Epithelial cell of prostate (primary cell): Measurements from ENCODE around the gene GRIK4.

ENCODE experiments used
- DNase-seq: peaks from one replicate; pipeline ENCODE4 v3.0.0-alpha.2; 2011; ENCODE audit warnings: low read depth, low spot score
- H3K27ac ChIP-seq: fragments of 450-650 bp; 2 replicates; pipeline ENCODE4 v1.5.1; 2017; ENCODE audit warnings: mild to moderate bottlenecking

GRIK4 gene

DNA sequence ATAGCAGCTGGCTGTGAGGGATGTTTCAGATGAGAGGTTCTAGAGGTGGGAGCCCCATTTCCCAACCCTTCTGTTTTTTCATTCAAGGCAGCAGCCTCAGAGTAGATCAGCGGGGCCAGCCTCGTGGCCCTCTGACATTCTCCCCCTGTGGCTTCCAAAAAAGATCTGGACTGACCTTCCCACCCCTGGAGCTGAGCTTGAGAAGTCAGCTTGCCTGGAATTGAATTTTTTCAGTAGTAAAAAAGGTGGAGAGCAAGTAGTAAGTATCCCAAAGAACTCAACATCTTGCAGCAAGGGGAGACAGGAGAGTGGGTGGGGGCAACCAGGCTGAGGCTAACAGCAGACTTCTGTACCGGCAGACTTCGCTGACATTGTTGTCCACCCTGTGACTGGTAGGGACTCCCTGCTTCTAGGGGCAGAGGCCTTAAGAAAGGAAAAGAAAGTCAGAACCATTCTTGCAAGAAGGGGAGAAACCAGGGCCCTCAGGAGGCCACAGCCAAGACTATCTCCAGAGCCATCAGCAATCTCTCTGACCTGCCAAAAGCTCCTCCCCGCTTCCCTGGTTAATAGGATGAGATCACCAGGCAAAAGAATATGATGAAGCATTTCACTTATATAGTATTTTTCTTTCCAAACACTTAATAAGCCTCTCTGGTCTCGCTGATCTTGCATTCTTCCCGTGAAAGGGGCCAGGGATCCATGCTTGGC lies 2.0 kb upstream of the GRIK4 start:
- no peak for DNase-seq
- H3K27ac ChIP-seq = no peak overlapping the region

DNA sequence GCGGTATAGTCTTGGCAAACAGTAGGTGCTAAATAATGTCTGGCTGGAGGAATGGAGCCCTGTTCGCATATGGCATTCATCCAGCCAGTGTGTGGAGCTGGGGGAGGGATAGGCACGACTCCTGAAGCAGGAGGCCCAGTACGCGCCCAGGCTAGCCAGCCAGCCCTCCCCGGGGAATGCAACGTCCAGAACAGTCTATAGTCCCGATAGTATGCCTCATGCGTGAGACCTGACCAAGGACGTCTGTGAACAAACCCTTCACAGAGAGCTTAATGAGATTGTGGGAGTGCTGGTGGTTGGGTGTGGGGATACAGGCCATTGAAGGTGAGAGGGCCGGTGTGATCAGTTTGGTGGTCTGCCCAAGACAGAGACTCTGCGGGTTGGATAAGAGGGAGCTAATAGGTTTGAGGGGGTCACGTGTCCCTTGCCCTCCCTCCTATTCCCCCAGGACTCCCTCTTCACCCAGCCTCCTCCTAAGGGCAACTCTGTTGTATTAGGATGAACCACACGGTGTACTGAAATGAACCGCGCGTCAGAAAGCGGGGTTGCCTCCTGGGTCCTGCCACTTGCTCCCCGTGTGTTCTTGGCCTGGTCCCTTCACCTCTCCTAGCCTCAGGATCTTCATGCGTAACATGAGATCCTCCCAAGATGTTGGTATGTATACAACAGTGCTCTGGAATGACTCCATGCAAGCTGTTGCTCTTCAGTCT lies 987 bp upstream of the GRIK4 start:
- H3K27ac ChIP-seq = no peak overlapping the region
- DNase-seq = no peak

DNA sequence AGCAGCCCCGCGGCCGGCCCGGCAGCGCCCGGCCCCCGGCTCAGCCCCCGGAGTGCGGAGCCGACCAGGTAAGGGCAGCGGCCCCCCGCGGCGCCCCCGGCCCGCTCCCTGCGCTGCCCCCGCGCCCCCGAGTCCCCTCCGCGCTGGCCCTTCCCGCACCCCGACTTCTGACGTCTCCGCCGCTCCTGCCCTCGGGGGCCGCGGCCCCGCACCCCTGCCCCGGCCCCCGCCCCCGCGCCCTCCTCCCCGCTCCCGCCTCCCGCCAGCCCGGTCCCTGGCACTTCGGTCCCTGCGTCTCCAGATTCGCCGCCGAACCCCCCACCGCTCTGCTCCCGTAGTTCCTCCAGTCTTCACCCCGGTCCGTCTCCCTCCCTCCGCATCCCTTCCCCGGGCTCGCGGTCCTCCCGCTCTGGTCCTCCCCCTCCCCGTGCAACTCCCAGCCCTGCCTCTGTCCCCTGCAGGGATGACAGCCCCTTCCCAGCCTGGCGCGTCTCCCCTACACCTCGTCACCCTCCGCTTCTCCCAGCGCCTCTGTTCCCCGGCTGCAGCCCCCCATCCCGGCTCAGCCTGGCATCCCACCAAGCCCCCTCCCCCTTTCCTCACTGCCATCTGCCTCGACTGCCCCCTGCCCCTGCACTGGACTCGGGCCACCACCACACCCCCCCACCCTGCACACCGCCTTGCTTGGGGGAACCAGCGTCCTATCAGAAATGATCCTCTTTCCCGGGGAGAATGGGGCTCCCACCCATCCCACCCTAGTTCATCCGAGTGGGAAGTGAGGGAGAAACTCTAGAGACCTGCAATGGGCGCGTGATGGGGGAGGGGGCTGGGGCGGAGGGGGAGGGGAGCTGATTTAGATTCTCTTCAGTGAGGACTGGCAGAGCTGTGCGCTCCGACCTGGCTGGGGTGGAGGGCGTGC lies 531 bp downstream of the GRIK4 start:
- no peak for DNase-seq
- no peak overlapping the region for H3K27ac ChIP-seq

DNA sequence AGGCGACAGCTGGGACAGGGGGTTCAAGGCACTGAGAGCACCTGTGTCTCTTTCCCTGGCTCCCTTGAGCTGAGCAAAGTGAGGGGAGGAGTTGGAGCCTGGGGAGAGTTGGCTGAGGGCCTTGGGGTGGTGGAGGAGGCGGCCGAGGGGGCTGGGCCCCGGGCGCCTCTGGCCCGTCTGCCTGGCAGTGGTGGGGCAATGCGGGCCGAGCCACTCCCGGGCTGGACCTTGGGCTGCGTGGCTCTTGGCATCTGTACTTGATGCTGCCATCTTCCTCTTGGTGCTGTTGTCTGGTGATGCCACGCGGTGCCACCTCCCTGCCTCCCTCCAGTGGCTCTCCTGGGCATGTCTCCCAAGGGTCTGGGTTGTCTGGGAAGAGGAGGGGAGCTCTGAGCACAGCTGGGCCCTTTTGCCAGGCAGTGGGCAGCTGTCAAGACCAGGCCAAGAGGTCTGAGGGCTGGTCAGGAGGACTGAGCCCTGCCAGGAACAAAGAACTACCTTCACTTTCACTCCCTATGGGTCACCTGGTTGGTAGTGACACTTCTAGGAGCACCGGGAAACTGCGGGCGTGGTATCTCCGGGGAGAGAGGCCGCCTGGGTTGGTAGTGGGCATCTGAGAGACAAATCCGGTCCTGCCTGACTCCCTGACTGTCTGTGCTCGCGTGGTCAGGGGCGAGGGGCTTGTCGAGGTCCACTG lies 1.3 kb downstream of the GRIK4 start:
- DNase-seq = no peak
- H3K27ac ChIP-seq = no peak overlapping the region

DNA sequence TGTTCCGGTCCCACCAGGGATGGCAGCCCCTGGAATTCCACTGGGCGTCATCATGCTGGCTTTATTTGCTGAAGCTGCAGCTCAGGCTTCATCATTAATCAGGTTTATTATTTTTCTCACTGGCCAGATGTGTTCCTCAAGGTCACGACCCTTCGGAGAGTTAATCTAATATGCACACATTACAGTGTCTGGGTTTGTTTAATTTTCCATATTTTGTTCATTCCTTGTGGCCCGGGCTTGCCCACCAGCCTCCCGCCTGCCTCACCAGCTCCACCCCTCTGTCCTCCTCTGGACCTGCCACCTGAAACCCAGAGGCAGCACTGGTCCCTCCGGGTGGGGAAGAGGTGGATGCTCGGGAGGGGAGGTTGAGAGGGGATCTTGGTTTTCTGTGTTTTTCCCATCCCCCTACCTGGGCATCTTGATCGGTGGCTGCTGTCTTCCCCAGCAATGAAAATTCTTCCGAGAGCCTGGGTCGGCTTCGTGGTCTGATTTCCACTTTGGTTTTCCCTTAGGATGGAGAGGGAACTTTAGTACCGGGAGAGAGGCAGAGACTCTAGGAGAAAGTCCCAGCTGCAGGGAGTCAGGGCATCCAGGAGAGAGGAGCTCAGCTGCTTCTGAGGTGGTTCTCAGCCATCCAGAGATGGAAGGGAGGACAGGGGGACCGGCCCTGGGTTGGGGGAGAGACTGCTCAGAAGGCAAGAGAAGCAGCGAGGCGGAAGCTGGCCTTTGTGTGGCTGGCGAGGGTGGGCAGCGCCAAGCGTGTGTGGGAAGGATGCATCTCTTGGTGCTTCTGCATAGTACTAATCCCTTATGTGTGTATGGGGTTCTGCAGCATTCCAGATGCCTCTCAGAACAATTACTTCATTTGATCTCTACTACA lies 2.1 kb downstream of the GRIK4 start:
- no peak overlapping the region for H3K27ac ChIP-seq
- DNase-seq = no peak

DNA sequence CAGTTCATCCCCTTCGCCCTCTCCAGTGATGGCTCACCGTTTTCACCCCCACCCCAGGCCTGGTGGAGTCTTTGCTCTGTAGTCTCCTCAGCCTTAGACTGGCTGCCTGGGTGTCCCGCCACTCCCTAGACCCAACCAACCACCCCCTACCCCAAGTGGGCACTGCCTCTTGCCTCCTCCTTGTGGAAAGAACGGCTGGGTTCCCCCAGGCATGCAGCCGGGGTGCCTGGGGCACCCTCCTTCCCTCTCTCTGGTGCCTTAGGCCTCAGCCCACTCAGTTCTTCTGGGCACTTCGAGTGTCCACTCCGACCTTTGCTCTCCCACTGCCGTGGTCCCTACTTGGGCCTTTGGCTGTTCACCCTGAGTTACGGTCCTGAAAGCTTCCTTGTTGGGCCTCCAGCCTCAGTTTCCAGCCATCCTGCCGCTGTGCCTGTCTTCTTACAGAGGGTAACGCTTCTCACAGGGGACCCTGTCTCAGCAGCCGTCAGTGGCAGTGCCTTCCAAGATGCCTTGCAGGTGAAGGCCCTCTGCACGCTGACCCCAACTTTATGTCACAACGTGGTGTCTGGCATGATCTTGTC lies 3.1 kb downstream of the GRIK4 start:
- no peak overlapping the region for H3K27ac ChIP-seq
- DNase-seq = no peak

DNA sequence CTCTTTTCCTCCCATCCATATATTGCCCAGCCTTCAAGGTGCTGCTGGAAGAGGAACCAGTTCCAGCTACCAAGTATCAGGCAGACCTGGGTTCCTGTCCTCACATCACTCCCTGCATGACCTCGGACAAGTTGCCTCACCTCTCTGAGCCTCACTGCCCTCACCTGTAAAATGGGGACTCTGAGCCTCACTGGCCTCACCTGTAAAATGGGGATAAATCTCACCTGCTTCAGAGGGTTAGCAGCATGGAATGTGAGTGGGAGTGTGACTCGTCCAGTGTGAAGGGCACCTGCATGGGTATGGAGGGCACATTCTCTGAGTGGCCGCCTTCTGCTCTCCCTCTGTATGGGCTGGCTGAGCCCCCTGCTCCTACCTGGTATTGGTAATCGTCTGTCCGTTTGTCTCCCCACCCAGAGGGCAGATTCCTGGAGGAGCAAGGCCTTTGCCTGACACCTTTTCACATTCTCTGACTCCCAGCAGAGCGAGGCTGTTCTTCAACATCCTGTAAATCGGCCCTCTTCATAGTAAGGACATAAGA lies 3.7 kb downstream of the GRIK4 start:
- H3K27ac ChIP-seq = no peak overlapping the region
- DNase-seq = no peak

DNA sequence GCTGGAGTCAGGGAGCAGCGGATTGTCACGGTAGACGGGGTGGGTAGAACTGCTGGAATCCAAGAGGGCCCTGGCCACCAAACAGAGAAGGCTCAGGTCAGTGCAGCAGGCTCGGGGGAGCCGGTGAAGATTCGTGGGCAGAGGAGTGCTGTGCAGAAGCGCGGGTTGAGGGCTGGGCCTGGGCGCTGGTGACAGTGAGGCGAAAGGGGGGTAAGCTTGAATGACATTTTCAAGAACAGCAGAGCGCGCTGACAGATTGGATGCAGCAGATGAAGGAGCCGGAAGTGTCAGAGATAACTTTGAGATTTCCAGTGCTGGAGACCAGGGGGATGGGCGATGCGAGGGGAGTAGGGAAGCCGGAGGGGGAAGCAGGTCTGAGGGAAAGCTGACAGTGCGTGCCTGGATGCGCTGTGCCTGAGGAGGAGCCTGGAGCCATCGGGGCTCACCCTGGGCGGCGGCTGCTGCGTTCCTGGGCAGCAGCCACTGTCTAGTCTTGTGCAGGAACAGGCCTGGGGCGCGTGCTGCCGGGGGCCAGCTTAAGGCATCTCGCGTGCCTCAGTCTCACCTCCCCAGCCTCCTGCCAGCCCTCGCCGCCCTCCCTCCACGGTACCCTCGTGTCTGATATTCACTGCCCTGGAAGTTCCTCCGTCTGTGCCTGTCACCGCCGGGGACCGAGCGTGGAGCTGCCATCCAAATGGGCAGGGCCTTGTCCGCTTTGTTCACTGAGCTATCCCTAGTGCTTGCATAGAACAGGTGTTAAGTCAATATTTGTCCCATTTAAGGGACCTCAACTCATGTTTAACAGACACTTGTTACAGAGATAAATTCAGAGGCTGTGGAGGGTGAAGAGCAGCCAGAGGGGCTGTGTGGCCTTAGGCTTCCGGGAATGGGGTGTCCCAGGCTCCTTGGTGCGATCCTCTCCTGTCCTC lies 5.2 kb downstream of the GRIK4 start:
- no peak overlapping the region for H3K27ac ChIP-seq
- no peak for DNase-seq

DNA sequence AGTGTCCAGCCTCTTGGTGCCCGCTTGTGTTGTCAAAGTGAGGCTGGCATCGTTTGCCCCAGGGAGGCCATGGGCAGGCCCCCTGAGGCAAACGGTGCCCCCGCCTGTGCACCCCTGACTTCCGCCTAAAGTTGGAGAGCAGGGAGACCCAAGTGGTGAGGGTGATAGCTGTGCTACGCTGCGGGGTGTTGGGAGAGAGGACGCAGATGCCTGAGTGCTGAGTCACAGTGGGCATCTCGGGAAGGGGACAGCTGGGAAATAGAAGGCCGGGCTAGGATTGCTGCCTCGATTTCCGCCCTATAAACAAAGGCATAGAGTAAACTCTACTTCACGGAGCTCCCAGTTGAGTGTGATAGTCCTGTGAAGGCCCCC lies 5.8 kb downstream of the GRIK4 start:
- no peak overlapping the region for H3K27ac ChIP-seq

DNA sequence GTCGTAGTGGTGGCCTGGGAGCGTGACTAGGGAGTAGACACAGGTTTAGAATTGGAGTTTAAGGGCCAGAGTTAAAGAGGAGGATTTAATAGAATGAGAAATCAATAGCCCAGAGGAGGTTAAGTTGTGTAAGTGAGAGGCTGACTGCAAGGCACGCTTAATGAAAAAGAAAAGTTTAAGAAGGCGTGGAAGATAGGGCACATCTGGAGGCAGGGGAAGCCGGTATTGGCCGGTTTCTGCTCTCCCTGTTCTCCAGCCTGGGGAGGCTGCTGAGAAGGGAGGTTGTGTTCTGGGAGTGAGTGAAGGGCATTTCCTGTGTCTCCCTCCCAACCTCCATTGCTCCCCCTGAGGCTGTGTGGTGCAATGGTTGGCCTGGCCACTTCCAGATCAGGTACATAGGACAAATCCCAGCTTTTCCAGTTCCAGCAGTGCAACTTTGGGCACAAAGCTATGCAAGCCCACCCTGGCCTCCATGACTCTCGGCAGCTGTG lies 6.3 kb downstream of the GRIK4 start:
- no peak overlapping the region for H3K27ac ChIP-seq
- no peak for DNase-seq

More for the DNA sequence above, 5.8 kb downstream of the GRIK4 start:
- DNase-seq = no peak

DNA sequence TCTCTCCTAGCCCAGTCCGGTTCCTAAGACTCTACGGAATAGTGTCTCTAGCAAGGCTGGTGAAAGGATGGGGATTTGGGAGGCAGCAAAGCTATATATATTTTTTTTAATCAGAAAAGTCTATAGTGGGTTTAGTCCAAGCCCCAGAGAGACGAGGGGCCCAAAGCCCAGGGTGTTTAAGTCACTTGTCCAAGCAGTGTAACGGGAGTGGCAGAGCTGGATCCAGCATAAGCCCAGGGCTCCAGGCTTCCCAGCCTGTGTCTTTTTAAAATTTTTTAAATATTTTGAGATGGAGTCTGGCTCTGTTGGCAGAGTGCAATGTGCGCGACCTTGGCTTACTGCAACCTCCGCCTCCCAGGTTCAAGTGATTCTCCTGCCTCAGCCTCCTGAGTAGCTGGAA lies 6.8 kb downstream of the GRIK4 start:
- no peak overlapping the region for H3K27ac ChIP-seq
- no peak for DNase-seq

DNA sequence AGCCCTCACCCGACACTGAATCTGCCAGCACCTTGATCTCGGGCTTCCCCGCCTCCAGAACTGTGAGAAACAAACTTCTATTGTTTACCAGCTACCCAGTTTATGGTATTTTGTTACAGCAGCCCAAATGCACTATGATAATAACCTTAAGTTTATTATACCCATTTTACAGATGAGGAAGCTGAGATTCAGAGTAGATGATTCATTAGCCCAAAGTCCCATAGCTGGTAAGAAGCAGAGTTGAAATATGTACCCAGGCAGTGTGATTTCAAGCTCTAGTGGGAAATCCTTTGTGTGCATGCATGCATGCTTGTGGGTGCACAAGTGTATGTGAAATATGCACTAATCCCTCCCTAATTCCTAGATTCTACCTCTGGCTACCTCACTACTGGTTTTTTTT lies 7.9 kb downstream of the GRIK4 start:
- DNase-seq = no peak
- H3K27ac ChIP-seq = no peak overlapping the region

DNA sequence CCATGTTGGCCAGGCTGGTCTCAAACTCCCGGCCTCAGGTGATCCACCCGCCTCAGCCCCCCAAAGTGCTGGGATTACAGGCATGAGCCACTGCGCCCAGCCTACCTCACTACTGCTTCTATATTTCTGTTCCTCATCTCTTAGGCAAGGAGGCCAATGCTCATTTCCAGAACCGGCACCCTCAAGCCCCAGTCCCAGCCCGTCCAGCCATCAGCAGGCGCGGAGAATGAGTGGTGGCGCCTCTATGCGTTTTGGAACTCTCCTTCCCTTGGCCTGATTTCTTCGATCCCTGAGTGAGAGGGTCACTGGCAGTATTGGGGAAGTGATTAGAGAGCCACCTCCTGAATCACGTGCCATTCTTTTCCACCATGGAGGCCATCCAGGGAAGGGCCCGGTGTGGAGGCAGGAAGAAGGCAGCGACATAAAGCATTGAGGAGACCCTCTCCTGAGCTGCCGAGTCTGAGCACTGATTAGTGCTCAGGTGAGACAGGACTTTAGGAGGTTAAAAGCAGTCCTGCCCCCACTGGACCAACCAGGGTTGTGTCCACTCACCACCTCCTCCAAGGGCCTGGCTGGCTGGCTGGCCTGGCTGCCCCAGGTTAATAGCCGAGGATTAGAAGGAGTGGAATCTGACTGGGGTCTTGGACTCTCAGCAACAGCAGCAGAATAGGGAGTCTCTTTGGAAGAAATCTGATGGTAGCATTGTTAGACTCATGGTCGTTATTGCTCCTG lies 8.7 kb downstream of the GRIK4 start:
- DNase-seq = no peak
- no peak overlapping the region for H3K27ac ChIP-seq

DNA sequence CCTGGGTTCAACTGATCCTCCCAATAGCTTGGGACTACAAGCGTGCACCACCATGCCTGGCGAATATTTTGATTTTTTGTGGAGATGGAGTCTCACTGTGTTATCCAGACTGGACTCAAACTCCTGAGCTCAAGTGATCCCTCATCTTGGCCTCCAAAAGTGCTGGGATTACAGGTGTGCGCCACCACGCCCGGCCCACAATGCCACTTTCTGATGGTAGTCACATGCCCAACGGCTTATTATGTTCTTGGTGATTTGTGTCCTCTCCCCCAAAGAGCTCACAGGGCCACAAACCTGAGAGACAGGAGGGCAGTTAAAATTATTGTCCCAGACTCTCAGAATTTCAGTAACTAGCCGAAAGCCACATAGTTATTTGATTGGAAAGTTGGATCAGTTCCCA lies 9.6 kb downstream of the GRIK4 start:
- H3K27ac ChIP-seq = no peak overlapping the region

DNA sequence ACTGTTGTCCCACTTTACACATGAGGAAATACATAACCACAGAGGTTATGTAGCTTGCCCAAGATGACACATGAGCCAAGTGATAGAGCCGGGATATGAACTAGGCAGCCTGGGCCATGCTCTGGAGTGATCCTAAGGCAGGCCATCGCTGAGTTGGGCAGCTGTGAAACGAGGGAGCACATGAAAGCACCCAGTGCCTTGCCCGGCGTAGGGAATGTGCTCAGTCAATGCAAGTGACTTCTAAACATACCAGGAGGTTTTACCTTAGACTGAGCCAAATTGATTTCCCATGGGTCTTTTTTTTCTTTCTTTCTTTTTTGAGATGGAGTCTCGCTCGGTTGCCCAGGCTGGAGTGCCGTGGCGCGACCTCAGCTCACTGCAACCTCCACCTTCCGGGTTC lies 10.5 kb downstream of the GRIK4 start:
- H3K27ac ChIP-seq = no peak overlapping the region
- DNase-seq = no peak

More for the DNA sequence above, 9.6 kb downstream of the GRIK4 start:
- DNase-seq = no peak

DNA sequence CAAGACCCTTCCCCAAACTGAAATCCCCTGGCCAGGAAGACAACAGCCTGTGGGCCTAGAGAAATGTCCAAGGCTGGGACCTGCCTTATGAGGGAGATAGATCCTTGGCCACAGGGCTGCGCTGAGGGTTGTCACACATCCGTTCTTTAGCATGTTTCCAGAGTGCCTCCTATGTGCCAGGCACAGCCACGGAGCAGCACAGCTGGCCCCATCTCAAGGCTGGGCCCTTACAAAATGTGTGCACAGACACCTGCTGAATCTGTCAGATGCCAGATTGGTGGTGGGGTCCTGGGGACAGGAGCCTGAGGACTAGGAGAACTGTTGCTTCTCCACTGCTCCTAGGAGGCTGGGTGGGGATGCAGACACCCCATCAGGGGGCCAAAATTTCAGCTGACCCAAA lies 11.2 kb downstream of the GRIK4 start:
- no peak overlapping the region for H3K27ac ChIP-seq
- DNase-seq = no peak

DNA sequence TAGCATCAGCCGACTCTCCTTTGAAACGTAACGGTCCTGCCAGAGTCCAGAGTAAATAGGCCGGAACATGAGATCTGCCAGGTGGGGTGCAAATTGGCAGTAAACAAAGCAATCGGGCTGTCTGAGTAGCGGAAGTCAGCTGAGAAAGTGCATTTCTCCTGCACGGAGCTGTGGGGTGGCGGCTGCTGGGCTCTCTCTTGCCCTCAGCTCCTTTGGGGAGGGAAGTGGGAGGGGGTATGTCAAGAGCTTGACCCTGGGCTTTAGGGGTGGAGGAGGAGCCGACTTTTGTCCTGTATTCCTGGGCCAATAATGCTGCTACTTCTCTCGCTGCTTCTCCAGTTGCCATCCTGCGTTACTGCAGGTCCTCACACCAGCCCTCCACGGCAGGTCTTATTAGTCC lies 11.6 kb downstream of the GRIK4 start:
- no peak for DNase-seq

More for the DNA sequence above, 11.6 kb downstream of the GRIK4 start:
- no peak overlapping the region for H3K27ac ChIP-seq
